ENCODE data around the gene SEC24D. TPM values are rescaled to one million over a fixed set of nuclear protein-coding genes. Genes with fewer than 3 reads are reported as not detected.

SEC24D gene
- total RNA-seq, 1 donor from 2014 or later, result 138 TPM

DNA sequence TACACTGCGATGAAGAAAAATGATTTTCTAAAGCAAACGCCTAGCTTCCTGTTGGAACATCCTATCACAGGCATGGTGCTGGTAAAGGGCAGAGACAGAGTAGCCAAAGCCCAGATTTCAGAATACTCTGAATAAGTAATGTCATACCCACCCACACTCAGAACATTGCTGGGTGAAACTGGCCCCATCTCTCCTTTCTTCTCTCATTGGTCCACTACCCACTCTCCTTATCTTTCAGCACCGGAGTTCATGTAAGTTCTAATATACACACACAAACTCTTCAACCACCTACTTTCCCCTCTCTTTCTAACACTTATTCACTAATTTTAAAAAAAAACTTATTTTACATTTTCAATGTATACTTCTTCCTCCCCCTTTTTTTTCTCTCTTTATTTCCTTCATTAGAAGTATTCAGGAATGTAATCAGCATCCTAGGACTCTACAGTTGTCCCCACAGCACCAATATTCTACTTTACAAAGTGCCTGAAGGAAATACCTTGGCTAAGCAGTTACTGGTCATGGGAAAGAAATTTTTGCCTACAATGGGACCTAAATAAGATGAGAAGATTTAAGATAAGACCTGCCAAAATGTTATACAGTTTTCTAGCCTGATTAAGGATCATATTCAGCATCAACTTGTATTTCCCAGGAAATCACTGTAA is 63.0 kb downstream of the SEC24D start:
- Mint-ChIP-seq H3K27ac (ENCODE audit: unreplicated experiment) (peak overlapping the region; percentile 73), H3K4me1 (ENCODE audit: unreplicated experiment) (peaks cover 64% of the 10 kb centered on the region), H3K9me3 (ENCODE audit: unreplicated experiment) (no peaks in the 10 kb centered on the region), H3K4me3 (ENCODE audit: unreplicated experiment) (no peak overlapping the region), H3K36me3 (ENCODE audit: unreplicated experiment) (peaks cover 2% of the 10 kb centered on the region), H3K27me3 (ENCODE audit: unreplicated experiment) (no peaks in the 10 kb centered on the region)
- TF ChIP-seq, protein P1, sequence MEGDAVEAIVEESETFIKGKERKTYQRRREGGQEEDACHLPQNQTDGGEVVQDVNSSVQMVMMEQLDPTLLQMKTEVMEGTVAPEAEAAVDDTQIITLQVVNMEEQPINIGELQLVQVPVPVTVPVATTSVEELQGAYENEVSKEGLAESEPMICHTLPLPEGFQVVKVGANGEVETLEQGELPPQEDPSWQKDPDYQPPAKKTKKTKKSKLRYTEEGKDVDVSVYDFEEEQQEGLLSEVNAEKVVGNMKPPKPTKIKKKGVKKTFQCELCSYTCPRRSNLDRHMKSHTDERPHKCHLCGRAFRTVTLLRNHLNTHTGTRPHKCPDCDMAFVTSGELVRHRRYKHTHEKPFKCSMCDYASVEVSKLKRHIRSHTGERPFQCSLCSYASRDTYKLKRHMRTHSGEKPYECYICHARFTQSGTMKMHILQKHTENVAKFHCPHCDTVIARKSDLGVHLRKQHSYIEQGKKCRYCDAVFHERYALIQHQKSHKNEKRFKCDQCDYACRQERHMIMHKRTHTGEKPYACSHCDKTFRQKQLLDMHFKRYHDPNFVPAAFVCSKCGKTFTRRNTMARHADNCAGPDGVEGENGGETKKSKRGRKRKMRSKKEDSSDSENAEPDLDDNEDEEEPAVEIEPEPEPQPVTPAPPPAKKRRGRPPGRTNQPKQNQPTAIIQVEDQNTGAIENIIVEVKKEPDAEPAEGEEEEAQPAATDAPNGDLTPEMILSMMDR (IDR thresholded peaks at IDR 0.05), result no peak
- no peak for DNase-seq (ENCODE audit: extremely low spot score, unreplicated experiment)

DNA sequence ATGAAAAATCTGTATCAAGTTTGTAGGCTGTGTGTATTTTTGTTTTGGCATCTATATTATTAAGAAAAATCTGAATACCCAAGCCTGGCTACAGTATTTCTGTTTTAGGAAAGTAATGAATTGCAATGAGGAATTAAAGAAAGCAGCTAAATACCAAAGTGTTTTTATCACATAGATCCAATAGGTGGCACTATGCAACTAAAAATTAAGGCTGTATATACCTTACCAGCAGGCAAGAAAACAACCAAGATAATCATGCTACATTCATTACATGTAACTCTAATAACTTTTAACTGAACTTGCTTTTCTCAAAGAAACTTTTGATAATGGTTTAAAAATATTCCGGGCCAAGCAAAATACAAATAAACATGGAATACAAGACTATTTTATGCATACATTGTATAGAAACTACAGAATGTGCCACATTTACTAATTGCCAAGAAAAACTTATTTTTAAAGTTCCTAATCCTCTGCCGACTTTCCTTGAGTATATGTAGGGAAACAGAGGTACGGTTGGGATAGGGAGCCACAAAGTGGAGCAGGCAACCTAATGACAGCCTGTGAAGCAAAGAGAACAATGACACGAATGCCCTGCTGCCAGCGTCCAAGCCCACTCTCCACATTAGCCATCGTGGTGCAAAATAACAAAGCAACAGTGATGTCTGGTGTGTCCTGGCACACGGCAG is 63.7 kb downstream of the SEC24D start:
- Mint-ChIP-seq H3K4me1 (ENCODE audit: unreplicated experiment) (peaks cover 64% of the 10 kb centered on the region), H3K9me3 (ENCODE audit: unreplicated experiment) (no peaks in the 10 kb centered on the region), H3K27ac (ENCODE audit: unreplicated experiment) (peak overlapping the region; percentile 73), H3K27me3 (ENCODE audit: unreplicated experiment) (no peaks in the 10 kb centered on the region), H3K36me3 (ENCODE audit: unreplicated experiment) (peaks cover 5% of the 10 kb centered on the region), H3K4me3 (ENCODE audit: unreplicated experiment) (no peak overlapping the region)
- DNase-seq (ENCODE audit: extremely low spot score, unreplicated experiment), result no peak
- TF ChIP-seq, protein P1 (IDR thresholded peaks at IDR 0.05), result peak; percentile 66

GRCh38 chr4:118770741-118771187 is 65.2 kb downstream of the SEC24D start:
- H3K27ac Mint-ChIP-seq (ENCODE audit: unreplicated experiment), result no peak overlapping the region
- H3K36me3 Mint-ChIP-seq (ENCODE audit: unreplicated experiment), result peaks cover 17% of the 10 kb centered on the region
- no peaks in the 10 kb centered on the region for H3K27me3 Mint-ChIP-seq (ENCODE audit: unreplicated experiment)
- no peaks in the 10 kb centered on the region for H3K9me3 Mint-ChIP-seq (ENCODE audit: unreplicated experiment)
- TF ChIP-seq, protein P1 (IDR thresholded peaks at IDR 0.05), result no peak
- peaks cover 68% of the 10 kb centered on the region for H3K4me1 Mint-ChIP-seq (ENCODE audit: unreplicated experiment)
- no peak for DNase-seq (ENCODE audit: extremely low spot score, unreplicated experiment)
- H3K4me3 Mint-ChIP-seq (ENCODE audit: unreplicated experiment), result no peak overlapping the region

DNA sequence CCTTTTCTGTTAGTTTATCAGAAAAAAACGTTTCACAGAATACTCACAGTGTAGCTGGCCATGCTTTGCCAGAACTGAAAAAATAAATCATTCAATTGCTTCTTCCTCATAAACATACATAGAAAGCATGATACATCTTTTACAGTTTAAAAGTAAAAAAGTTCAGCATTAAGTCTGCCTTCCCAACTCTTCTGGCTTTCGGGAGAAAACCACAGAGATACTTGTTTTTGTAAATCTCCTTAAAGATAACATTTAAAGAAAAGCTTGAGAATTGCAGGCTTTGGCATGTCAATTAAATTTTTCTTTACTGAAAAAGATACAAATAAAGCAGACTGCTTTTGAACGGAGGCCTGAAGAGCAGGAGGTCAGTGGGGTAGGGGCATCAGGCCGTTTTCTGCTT is 66.8 kb downstream of the SEC24D start:
- Mint-ChIP-seq H3K27ac (ENCODE audit: unreplicated experiment) (peak overlapping the region; percentile 76), H3K27me3 (ENCODE audit: unreplicated experiment) (no peaks in the 10 kb centered on the region), H3K4me1 (ENCODE audit: unreplicated experiment) (peaks cover 67% of the 10 kb centered on the region), H3K36me3 (ENCODE audit: unreplicated experiment) (peaks cover 21% of the 10 kb centered on the region), H3K4me3 (ENCODE audit: unreplicated experiment) (no peak overlapping the region), H3K9me3 (ENCODE audit: unreplicated experiment) (no peaks in the 10 kb centered on the region)
- no peak for DNase-seq (ENCODE audit: extremely low spot score, unreplicated experiment)
- TF ChIP-seq, protein P1 (IDR thresholded peaks at IDR 0.05), result no peak

- Mint-ChIP-seq H3K36me3 (ENCODE audit: unreplicated experiment) (peaks cover 33% of the 10 kb centered on the region), H3K27ac (ENCODE audit: unreplicated experiment) (peak overlapping the region; percentile 85), H3K9me3 (ENCODE audit: unreplicated experiment) (no peaks in the 10 kb centered on the region), H3K27me3 (ENCODE audit: unreplicated experiment) (no peaks in the 10 kb centered on the region), H3K4me3 (ENCODE audit: unreplicated experiment) (no peak overlapping the region), H3K4me1 (ENCODE audit: unreplicated experiment) (peaks cover 69% of the 10 kb centered on the region)
- no peak for DNase-seq (ENCODE audit: extremely low spot score, unreplicated experiment)
- TF ChIP-seq, protein P1 (IDR thresholded peaks at IDR 0.05), result no peak
Measured at GRCh38 chr4:118767109-118767508, 68.8 kb downstream of the SEC24D start.
